Skeletal muscle satellite cell (primary cell): Measurements from ENCODE around the gene FSTL4.

Source experiments
- H3K27me3 ChIP-seq: 2 replicates; pipeline ENCODE4 v1.7.0; 2013; ENCODE audit warnings: low read length; ENCODE audit not compliant: control insufficient read depth, insufficient read depth
- H3K36me3 ChIP-seq: 2 replicates; pipeline ENCODE4 v1.7.0; 2013; ENCODE audit warnings: mild to moderate bottlenecking, control low read depth, low read length; ENCODE audit not compliant: insufficient read depth
- H3K4me1 ChIP-seq: 2 replicates; pipeline ENCODE4 v1.7.0; 2013; ENCODE audit warnings: low read length; ENCODE audit not compliant: control insufficient read depth, insufficient read depth
- H3K4me2 ChIP-seq: 2 replicates; pipeline ENCODE4 v1.7.0; 2013; ENCODE audit warnings: mild to moderate bottlenecking, low read length
- H3K4me3 ChIP-seq: 2 replicates; pipeline ENCODE4 v1.7.0; 2013; ENCODE audit warnings: low read length
- H3K9ac ChIP-seq: 2 replicates; pipeline ENCODE4 v1.7.0; 2013; ENCODE audit warnings: mild to moderate bottlenecking, low read depth, low read length, moderate library complexity
- H3K9me3 ChIP-seq: replicated peaks from 2 replicates; pipeline ENCODE4 v1.7.0; 2013; ENCODE audit warnings: mild to moderate bottlenecking, control low read depth, low read length

Gene FSTL4

GRCh38 chr5:133421394-133421793 lies 190.9 kb downstream of the FSTL4 start:
- peaks cover 21% of the 10 kb centered on the region for H3K27me3 ChIP-seq
- H3K4me3 ChIP-seq: no peak overlapping the region
- H3K4me2 ChIP-seq: no peak overlapping the region
- H3K4me1 ChIP-seq: no peaks in the 10 kb centered on the region
- H3K9ac ChIP-seq: no peak overlapping the region
- H3K36me3 ChIP-seq: no peaks in the 10 kb centered on the region
- H3K9me3 ChIP-seq: no peaks in the 10 kb centered on the region

GRCh38 chr5:133420440-133421301 lies 191.7 kb downstream of the FSTL4 start:
- no peak overlapping the region for H3K4me2 ChIP-seq

GRCh38 chr5:133415906-133416305 lies 196.4 kb downstream of the FSTL4 start:
- H3K9me3 ChIP-seq: no peaks in the 10 kb centered on the region
- peaks cover 20% of the 10 kb centered on the region for H3K27me3 ChIP-seq

More at GRCh38 chr5:133420440-133421301, 191.7 kb downstream of the FSTL4 start:
- Histone ChIP-seq H3K9ac (no peak overlapping the region), H3K36me3 (no peaks in the 10 kb centered on the region), H3K4me3 (no peak overlapping the region), H3K4me1 (no peaks in the 10 kb centered on the region), H3K9me3 (no peaks in the 10 kb centered on the region), H3K27me3 (peaks cover 18% of the 10 kb centered on the region)

GRCh38 chr5:133415506-133415905 lies 196.8 kb downstream of the FSTL4 start:
- Histone ChIP-seq H3K9me3 (no peaks in the 10 kb centered on the region), H3K4me2 (no peak overlapping the region), H3K4me1 (no peaks in the 10 kb centered on the region), H3K27me3 (peaks cover 20% of the 10 kb centered on the region), H3K4me3 (no peak overlapping the region), H3K9ac (no peak overlapping the region), H3K36me3 (no peaks in the 10 kb centered on the region)

More at GRCh38 chr5:133415906-133416305, 196.4 kb downstream of the FSTL4 start:
- no peak overlapping the region for H3K4me2 ChIP-seq
- H3K36me3 ChIP-seq: no peaks in the 10 kb centered on the region
- H3K4me3 ChIP-seq: no peak overlapping the region
- H3K4me1 ChIP-seq: no peaks in the 10 kb centered on the region
- no peak overlapping the region for H3K9ac ChIP-seq

GRCh38 chr5:133412661-133413060 lies 199.7 kb downstream of the FSTL4 start:
- Histone ChIP-seq H3K36me3 (no peaks in the 10 kb centered on the region), H3K27me3 (peaks cover 24% of the 10 kb centered on the region), H3K4me1 (no peaks in the 10 kb centered on the region), H3K4me2 (no peak overlapping the region), H3K9me3 (no peaks in the 10 kb centered on the region), H3K4me3 (no peak overlapping the region), H3K9ac (no peak overlapping the region)

GRCh38 chr5:133410335-133410828 lies 202.0 kb downstream of the FSTL4 start:
- no peak overlapping the region for H3K9ac ChIP-seq

GRCh38 chr5:133409210-133409674 lies 203.1 kb downstream of the FSTL4 start:
- Histone ChIP-seq H3K4me2 (no peak overlapping the region), H3K9ac (no peak overlapping the region), H3K4me3 (no peak overlapping the region), H3K4me1 (no peaks in the 10 kb centered on the region), H3K27me3 (peaks cover 7% of the 10 kb centered on the region), H3K36me3 (no peaks in the 10 kb centered on the region), H3K9me3 (no peaks in the 10 kb centered on the region)

More at GRCh38 chr5:133410335-133410828, 202.0 kb downstream of the FSTL4 start:
- Histone ChIP-seq H3K9me3 (no peaks in the 10 kb centered on the region), H3K4me3 (no peak overlapping the region), H3K4me2 (no peak overlapping the region), H3K36me3 (no peaks in the 10 kb centered on the region), H3K4me1 (no peaks in the 10 kb centered on the region), H3K27me3 (peaks cover 16% of the 10 kb centered on the region)

GRCh38 chr5:133408322-133408721 lies 204.0 kb downstream of the FSTL4 start:
- Histone ChIP-seq H3K9me3 (no peaks in the 10 kb centered on the region), H3K36me3 (no peaks in the 10 kb centered on the region), H3K4me3 (no peak overlapping the region), H3K4me1 (no peaks in the 10 kb centered on the region), H3K9ac (no peak overlapping the region), H3K4me2 (no peak overlapping the region), H3K27me3 (peaks cover 4% of the 10 kb centered on the region)

GRCh38 chr5:133406977-133407632 lies 205.2 kb downstream of the FSTL4 start:
- no peak overlapping the region for H3K4me3 ChIP-seq
- H3K27me3 ChIP-seq: peaks cover 4% of the 10 kb centered on the region
- H3K36me3 ChIP-seq: no peaks in the 10 kb centered on the region

GRCh38 chr5:133406208-133406976 lies 205.9 kb downstream of the FSTL4 start:
- Histone ChIP-seq H3K4me2 (no peak overlapping the region), H3K9me3 (no peaks in the 10 kb centered on the region), H3K4me1 (no peaks in the 10 kb centered on the region), H3K9ac (no peak overlapping the region), H3K4me3 (no peak overlapping the region), H3K27me3 (peaks cover 4% of the 10 kb centered on the region), H3K36me3 (no peaks in the 10 kb centered on the region)

More at GRCh38 chr5:133406977-133407632, 205.2 kb downstream of the FSTL4 start:
- H3K9ac ChIP-seq: no peak overlapping the region
- no peaks in the 10 kb centered on the region for H3K4me1 ChIP-seq
- no peaks in the 10 kb centered on the region for H3K9me3 ChIP-seq
- no peak overlapping the region for H3K4me2 ChIP-seq
